Measurements from ENCODE around the gene RPS19. TPM values are rescaled to one million over a fixed set of nuclear protein-coding genes. Genes with fewer than 3 reads are reported as not detected.

The RPS19 gene
- total and polyA plus RNA-seq, 4 donors, result 275 to 655 (median 476) TPM

GRCh38 chr19:41837981-41838708, 21.9 kb upstream of the RPS19 start:
- no peaks in the 10 kb centered on the region for H3K4me1 ChIP-seq (ENCODE audit: control insufficient read depth in 4 of 4, insufficient read depth in 4 of 4, low read length in 3 of 4)
- peaks cover 0 to 13% (median 0%) of the 10 kb centered on the region in 4 donors for H3K27me3 ChIP-seq (ENCODE audit: control insufficient read depth in 4 of 4, insufficient read depth in 4 of 4, low read length in 3 of 4)
- H3K4me3 ChIP-seq (ENCODE audit: low read depth in 1 of 3, low read length in 3 of 3), result no peak overlapping the region
- H3K27ac ChIP-seq (ENCODE audit: low read depth in 1 of 2, low read length in 2 of 2), result no peak overlapping the region
- H3K9me3 ChIP-seq (ENCODE audit: control insufficient read depth in 4 of 4, low read length in 3 of 4), result no peaks in the 10 kb centered on the region
- 46% methylated on average over 13 of the region's 13 CpGs for WGBS
- no peak for TF ChIP-seq EGR1 (IDR thresholded peaks at IDR 0.05; ENCODE audit: low read depth in 2 of 2)
- TF ChIP-seq ZBTB33 (IDR thresholded peaks at IDR 0.05), result no peak
- TF ChIP-seq TAF1 (conservative IDR thresholded peaks at IDR 0.05), result no peak
- TF ChIP-seq REST (IDR thresholded peaks at IDR 0.05), result no peak
- no peak for TF ChIP-seq MAX (IDR thresholded peaks at IDR 0.05)
- TF ChIP-seq RAD21 (IDR thresholded peaks at IDR 0.05), result no peak
- TF ChIP-seq GABPA (IDR thresholded peaks at IDR 0.05 in 1 of 2, conservative IDR thresholded peaks at IDR 0.05 in 1 of 2), result no peak
- TF ChIP-seq NR2F2 (IDR thresholded peaks at IDR 0.05), result no peak
- TF ChIP-seq, protein P1, sequence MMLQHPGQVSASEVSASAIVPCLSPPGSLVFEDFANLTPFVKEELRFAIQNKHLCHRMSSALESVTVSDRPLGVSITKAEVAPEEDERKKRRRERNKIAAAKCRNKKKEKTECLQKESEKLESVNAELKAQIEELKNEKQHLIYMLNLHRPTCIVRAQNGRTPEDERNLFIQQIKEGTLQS (IDR thresholded peaks at IDR 0.05), result no peak
- no peak for TF ChIP-seq RXRA (IDR thresholded peaks at IDR 0.05)
- TF ChIP-seq YY1 (IDR thresholded peaks at IDR 0.05), result no peak
- TF ChIP-seq JUND (IDR thresholded peaks at IDR 0.05), result no peak
- no peak for TF ChIP-seq FOXA2 (IDR thresholded peaks at IDR 0.05)
- no peak for TF ChIP-seq HNF4A (conservative IDR thresholded peaks at IDR 0.05)
- no peak for TF ChIP-seq HNF4G (IDR thresholded peaks at IDR 0.05)
- no peak for TF ChIP-seq SP1 (IDR thresholded peaks at IDR 0.05)
- TF ChIP-seq FOXA1 (IDR thresholded peaks at IDR 0.05), result no peak
- TF ChIP-seq, protein P2, sequence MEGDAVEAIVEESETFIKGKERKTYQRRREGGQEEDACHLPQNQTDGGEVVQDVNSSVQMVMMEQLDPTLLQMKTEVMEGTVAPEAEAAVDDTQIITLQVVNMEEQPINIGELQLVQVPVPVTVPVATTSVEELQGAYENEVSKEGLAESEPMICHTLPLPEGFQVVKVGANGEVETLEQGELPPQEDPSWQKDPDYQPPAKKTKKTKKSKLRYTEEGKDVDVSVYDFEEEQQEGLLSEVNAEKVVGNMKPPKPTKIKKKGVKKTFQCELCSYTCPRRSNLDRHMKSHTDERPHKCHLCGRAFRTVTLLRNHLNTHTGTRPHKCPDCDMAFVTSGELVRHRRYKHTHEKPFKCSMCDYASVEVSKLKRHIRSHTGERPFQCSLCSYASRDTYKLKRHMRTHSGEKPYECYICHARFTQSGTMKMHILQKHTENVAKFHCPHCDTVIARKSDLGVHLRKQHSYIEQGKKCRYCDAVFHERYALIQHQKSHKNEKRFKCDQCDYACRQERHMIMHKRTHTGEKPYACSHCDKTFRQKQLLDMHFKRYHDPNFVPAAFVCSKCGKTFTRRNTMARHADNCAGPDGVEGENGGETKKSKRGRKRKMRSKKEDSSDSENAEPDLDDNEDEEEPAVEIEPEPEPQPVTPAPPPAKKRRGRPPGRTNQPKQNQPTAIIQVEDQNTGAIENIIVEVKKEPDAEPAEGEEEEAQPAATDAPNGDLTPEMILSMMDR (IDR thresholded peaks at IDR 0.05; ENCODE audit: low read depth, low read length, missing input control), result no peak
- H3K9ac ChIP-seq (ENCODE audit: low read depth in 1 of 2, low read length in 2 of 2), result no peak overlapping the region
- H3K36me3 ChIP-seq (ENCODE audit: control insufficient read depth in 4 of 4, insufficient read depth in 3 of 4, low read depth in 1 of 4, low read length in 3 of 4), result no peaks in the 10 kb centered on the region
- no peak for DNase-seq (ENCODE audit: low spot score)
